ENCODE data around the gene FOSL1.
"Not testable (repeated sequence)": the region's sequence is repeated elsewhere in the genome, so short reads cannot be mapped to it uniquely, and the experiment has no call there.

Gene FOSL1

GRCh38 chr11:65849771-65850216 is 50.4 kb downstream of the FOSL1 start:
- no peak for FAIRE-seq

- FAIRE-seq = no peak
Observed at GRCh38 chr11:65849366-65849765, 50.8 kb downstream of the FOSL1 start.

GRCh38 chr11:65848693-65849092 is 51.5 kb downstream of the FOSL1 start:
- not testable (repeated sequence) for FAIRE-seq

GRCh38 chr11:65847746-65848145 is 52.4 kb downstream of the FOSL1 start:
- FAIRE-seq = no peak

GRCh38 chr11:65844231-65844872 is 55.8 kb downstream of the FOSL1 start:
- no peak for FAIRE-seq

GRCh38 chr11:65843811-65844210 is 56.4 kb downstream of the FOSL1 start:
- no peak for FAIRE-seq

- FAIRE-seq = no peak
Observed at GRCh38 chr11:65842144-65842543, 58.0 kb downstream of the FOSL1 start.

Data from TTC549 (cell line).